ENCODE measurements around the gene PTPN18.

PTPN18 gene

DNA sequence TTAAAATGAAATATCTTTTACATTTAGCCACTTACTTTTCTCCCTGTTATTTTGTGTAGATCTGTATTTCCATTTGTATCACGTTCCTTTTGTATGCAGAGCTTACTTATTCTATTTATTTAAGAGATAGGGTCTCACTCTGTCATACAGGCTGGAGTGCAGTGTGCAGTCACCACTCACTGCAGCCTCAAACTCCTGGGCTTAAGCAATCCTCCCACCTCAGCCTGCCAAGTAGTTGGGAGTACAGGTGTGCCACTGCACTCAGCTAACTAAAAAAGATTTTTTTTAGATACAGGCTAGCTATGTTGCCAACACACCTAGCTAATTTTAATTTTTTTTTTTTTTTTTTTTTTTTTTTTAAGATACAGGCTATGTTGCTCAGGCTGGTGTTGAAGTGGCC, 10.9 kb downstream of the PTPN18 start:
- Histone ChIP-seq H3K79me2 (ENCODE audit: insufficient read depth, low read length) (no peaks in the 10 kb centered on the region), H3K27me3 (ENCODE audit: insufficient read depth, low read length, poor library complexity, severe bottlenecking) (peaks cover 22% of the 10 kb centered on the region), H3K4me1 (ENCODE audit: insufficient read depth, low read length, poor library complexity, severe bottlenecking) (peaks cover 16% of the 10 kb centered on the region), H3K9me3 (ENCODE audit: insufficient read depth, low read depth, low read length) (no peaks in the 10 kb centered on the region), H3K9ac (ENCODE audit: low read depth, low read length, poor library complexity, severe bottlenecking) (no peak overlapping the region), H2AFZ (ENCODE audit: low read length) (no peak overlapping the region), H4K20me1 (ENCODE audit: insufficient read depth, low read length, poor library complexity, severe bottlenecking) (no peaks in the 10 kb centered on the region), H3K9me2 (replicated peaks; ENCODE audit: low read depth, low read length) (no peaks in the 10 kb centered on the region), H3K4me2 (ENCODE audit: low read depth, low read length, poor library complexity, severe bottlenecking) (no peak overlapping the region), H3K4me3 (ENCODE audit: low read length, poor library complexity, severe bottlenecking) (no peak overlapping the region), H3K36me3 (ENCODE audit: insufficient read depth, low read length) (no peaks in the 10 kb centered on the region), H3F3A (ENCODE audit: low read depth) (no peaks in the 10 kb centered on the region)
- TF ChIP-seq, protein P1, sequence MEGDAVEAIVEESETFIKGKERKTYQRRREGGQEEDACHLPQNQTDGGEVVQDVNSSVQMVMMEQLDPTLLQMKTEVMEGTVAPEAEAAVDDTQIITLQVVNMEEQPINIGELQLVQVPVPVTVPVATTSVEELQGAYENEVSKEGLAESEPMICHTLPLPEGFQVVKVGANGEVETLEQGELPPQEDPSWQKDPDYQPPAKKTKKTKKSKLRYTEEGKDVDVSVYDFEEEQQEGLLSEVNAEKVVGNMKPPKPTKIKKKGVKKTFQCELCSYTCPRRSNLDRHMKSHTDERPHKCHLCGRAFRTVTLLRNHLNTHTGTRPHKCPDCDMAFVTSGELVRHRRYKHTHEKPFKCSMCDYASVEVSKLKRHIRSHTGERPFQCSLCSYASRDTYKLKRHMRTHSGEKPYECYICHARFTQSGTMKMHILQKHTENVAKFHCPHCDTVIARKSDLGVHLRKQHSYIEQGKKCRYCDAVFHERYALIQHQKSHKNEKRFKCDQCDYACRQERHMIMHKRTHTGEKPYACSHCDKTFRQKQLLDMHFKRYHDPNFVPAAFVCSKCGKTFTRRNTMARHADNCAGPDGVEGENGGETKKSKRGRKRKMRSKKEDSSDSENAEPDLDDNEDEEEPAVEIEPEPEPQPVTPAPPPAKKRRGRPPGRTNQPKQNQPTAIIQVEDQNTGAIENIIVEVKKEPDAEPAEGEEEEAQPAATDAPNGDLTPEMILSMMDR (conservative IDR thresholded peaks at IDR 0.05; ENCODE audit: low read length) = no peak
- TF ChIP-seq EZH2phosphoT487 (IDR thresholded peaks at IDR 0.05; ENCODE audit: borderline replicate concordance) = no peak

DNA sequence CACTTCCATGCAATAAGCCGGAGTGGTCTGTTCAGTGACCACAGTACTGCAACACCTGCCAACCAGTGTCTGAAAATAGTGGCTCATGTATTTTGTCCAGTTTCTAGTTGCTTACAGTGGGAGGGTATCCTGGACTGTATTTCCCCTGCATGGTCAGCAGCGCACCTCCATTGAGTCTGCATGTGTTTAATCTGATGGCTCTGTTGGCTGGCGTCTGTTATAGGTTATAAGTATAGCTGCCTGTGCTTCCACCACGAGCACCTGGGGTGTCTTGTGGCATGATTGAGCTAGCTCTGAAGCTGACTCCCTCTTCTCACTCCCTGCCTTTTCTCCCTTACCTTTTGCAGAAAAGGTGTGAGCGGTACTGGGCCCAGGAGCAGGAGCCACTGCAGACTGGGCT, 12.9 kb downstream of the PTPN18 start:
- no peak overlapping the region for H3K9ac ChIP-seq (ENCODE audit: low read depth, low read length, poor library complexity, severe bottlenecking)
- H3K4me1 ChIP-seq (ENCODE audit: insufficient read depth, low read length, poor library complexity, severe bottlenecking) = peaks cover 16% of the 10 kb centered on the region
- peaks cover 22% of the 10 kb centered on the region for H3K27me3 ChIP-seq (ENCODE audit: insufficient read depth, low read length, poor library complexity, severe bottlenecking)
- no peaks in the 10 kb centered on the region for H3K79me2 ChIP-seq (ENCODE audit: insufficient read depth, low read length)
- H3K9me3 ChIP-seq (ENCODE audit: insufficient read depth, low read depth, low read length) = no peaks in the 10 kb centered on the region
- H3K4me3 ChIP-seq (ENCODE audit: low read length, poor library complexity, severe bottlenecking) = no peak overlapping the region
- H3K4me2 ChIP-seq (ENCODE audit: low read depth, low read length, poor library complexity, severe bottlenecking) = no peak overlapping the region
- no peaks in the 10 kb centered on the region for H3F3A ChIP-seq (ENCODE audit: low read depth)
- H2AFZ ChIP-seq (ENCODE audit: low read length) = no peak overlapping the region
- H3K9me2 ChIP-seq (replicated peaks; ENCODE audit: low read depth, low read length) = no peaks in the 10 kb centered on the region
- TF ChIP-seq, protein P1 (conservative IDR thresholded peaks at IDR 0.05; ENCODE audit: low read length) = no peak
- no peak for TF ChIP-seq EZH2phosphoT487 (IDR thresholded peaks at IDR 0.05; ENCODE audit: borderline replicate concordance)
- no peaks in the 10 kb centered on the region for H4K20me1 ChIP-seq (ENCODE audit: insufficient read depth, low read length, poor library complexity, severe bottlenecking)
- H3K36me3 ChIP-seq (ENCODE audit: insufficient read depth, low read length) = no peaks in the 10 kb centered on the region

DNA sequence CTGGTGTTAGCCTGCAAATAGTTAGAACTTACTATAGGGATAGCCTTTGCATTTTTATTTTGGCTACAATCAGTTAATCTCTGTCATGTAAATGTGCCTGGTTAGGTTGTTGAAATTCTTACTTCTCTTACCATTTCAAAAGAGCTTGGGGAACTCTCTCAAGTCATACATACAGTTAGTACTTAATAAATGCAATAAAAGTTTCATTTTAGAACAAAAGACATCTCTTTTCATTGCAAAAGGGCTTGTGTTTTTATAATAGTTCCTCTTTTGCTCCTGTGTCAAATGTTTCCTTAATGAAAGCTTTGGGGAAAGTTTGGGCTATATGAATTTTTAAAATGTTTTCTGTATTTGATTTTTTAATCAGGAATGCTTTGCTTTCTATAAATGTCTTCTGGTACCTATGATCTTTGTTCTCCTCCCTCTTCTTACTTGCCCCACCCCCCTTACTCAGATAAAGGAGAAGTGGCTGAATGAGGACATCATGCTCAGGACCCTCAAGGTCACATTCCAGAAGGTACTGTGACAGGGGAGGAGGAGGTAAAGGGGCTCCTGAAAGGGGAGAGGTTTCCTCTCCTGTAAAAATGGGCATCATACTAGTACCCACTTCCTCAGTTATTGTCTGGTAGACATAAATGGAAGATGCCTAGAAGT, 13.6 kb downstream of the PTPN18 start:
- Histone ChIP-seq H3K9me2 (replicated peaks; ENCODE audit: low read depth, low read length) (no peaks in the 10 kb centered on the region), H3K79me2 (ENCODE audit: insufficient read depth, low read length) (no peaks in the 10 kb centered on the region), H3K4me1 (ENCODE audit: insufficient read depth, low read length, poor library complexity, severe bottlenecking) (peaks cover 16% of the 10 kb centered on the region), H3K4me2 (ENCODE audit: low read depth, low read length, poor library complexity, severe bottlenecking) (no peak overlapping the region), H3K36me3 (ENCODE audit: insufficient read depth, low read length) (no peaks in the 10 kb centered on the region), H3K4me3 (ENCODE audit: low read length, poor library complexity, severe bottlenecking) (no peak overlapping the region), H3K27me3 (ENCODE audit: insufficient read depth, low read length, poor library complexity, severe bottlenecking) (peaks cover 22% of the 10 kb centered on the region), H2AFZ (ENCODE audit: low read length) (no peak overlapping the region), H3K9ac (ENCODE audit: low read depth, low read length, poor library complexity, severe bottlenecking) (no peak overlapping the region), H4K20me1 (ENCODE audit: insufficient read depth, low read length, poor library complexity, severe bottlenecking) (no peaks in the 10 kb centered on the region), H3F3A (ENCODE audit: low read depth) (no peaks in the 10 kb centered on the region), H3K9me3 (ENCODE audit: insufficient read depth, low read depth, low read length) (no peaks in the 10 kb centered on the region)
- TF ChIP-seq, protein P1 (conservative IDR thresholded peaks at IDR 0.05; ENCODE audit: low read length) = no peak
